ENCODE results near the gene SEPTIN12. TPM values are rescaled to one million over a fixed set of nuclear protein-coding genes. Genes with fewer than 3 reads are reported as not detected.

The SEPTIN12 gene
- total and polyA plus RNA-seq, 10 of the 15 experiments (the other 5 are each of a cell fraction or from before 2014, with no cell fraction given): not detected

DNA sequence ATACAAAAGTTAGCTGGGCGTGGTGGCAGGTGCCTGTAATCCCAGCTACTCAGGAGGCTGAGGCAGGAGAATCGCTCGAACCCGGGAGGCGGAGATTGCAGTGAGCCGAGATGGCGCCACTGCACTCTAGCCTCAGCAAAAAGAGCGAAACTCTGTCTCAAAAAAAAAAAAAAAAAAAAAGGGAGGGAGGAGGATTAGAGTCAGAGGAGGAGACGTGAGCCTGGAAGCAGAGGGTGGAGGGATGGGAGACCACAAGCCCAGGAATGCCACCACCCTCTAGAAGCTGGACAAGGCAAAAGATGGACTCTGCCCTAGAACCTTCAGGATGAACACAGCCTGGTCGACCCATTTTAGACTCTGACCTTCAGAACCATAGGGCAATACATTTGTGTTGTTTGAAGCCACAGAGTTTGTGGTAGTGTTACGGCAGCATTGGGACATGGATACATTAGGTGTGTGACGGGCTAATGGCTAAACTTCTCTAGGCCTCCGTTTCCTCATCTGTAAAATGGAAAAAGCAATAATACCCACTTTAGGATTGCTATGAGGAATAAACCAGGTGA is 4.9 kb upstream of the SEPTIN12 start:
- in situ Hi-C loops (cut with MboI): no loop called here
- 67% methylated on average over 11 of the region's 13 CpGs for WGBS (ENCODE audit: insufficient coverage, insufficient replicate concordance, low lambda C conversion rate, missing lambda C conversion rate)
- intact Hi-C loops (cut with micrococcal nuclease; ENCODE audit: unreplicated experiment): no loop called here

More for the DNA sequence above, 4.9 kb upstream of the SEPTIN12 start:
- ChIA-PET POLR2A (no interaction called here), SMC1A (ENCODE audit: uncharacterized antibody, unreplicated experiment) (no interaction called here), RAD21 (ENCODE audit: unreplicated experiment) (no interaction called here), CTCF (no interaction called here)
- Histone ChIP-seq H3K36me3 (ENCODE audit: control insufficient read depth in 2 of 2, insufficient read depth in 2 of 2, low read length in 1 of 2) (no peaks in the 10 kb centered on the region), H3K27me3 (replicated peaks in 1 of 2; ENCODE audit: control insufficient read depth in 2 of 2, insufficient read depth in 2 of 2, low read length in 1 of 2) (no peaks in the 10 kb centered on the region), H3K79me2 (ENCODE audit: control insufficient read depth, insufficient read depth, low read length) (no peaks in the 10 kb centered on the region), H3K27ac (ENCODE audit: control insufficient read depth, insufficient read depth) (no peak overlapping the region), H4K20me1 (ENCODE audit: control insufficient read depth, insufficient read depth) (no peaks in the 10 kb centered on the region), H3K9ac (ENCODE audit: control insufficient read depth, insufficient read depth, low read length) (no peak overlapping the region), H3K4me1 (ENCODE audit: control insufficient read depth, insufficient read depth, low read length) (no peaks in the 10 kb centered on the region), H3K4me2 (ENCODE audit: control insufficient read depth, insufficient read depth) (no peak overlapping the region), H3K9me3 (replicated peaks; ENCODE audit: control insufficient read depth, insufficient read depth, low read length) (no peaks in the 10 kb centered on the region), H3K4me3 (no peak overlapping the region), H2AFZ (ENCODE audit: control insufficient read depth, low read depth, low read length) (no peak overlapping the region)
- TF ChIP-seq, protein P1, sequence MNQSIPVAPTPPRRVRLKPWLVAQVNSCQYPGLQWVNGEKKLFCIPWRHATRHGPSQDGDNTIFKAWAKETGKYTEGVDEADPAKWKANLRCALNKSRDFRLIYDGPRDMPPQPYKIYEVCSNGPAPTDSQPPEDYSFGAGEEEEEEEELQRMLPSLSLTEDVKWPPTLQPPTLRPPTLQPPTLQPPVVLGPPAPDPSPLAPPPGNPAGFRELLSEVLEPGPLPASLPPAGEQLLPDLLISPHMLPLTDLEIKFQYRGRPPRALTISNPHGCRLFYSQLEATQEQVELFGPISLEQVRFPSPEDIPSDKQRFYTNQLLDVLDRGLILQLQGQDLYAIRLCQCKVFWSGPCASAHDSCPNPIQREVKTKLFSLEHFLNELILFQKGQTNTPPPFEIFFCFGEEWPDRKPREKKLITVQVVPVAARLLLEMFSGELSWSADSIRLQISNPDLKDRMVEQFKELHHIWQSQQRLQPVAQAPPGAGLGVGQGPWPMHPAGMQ (IDR thresholded peaks at IDR 0.05; ENCODE audit: borderline replicate concordance): no peak
- no peak for TF ChIP-seq RUNX3 (IDR thresholded peaks at IDR 0.05; ENCODE audit: low read length)
- TF ChIP-seq, protein P2, sequence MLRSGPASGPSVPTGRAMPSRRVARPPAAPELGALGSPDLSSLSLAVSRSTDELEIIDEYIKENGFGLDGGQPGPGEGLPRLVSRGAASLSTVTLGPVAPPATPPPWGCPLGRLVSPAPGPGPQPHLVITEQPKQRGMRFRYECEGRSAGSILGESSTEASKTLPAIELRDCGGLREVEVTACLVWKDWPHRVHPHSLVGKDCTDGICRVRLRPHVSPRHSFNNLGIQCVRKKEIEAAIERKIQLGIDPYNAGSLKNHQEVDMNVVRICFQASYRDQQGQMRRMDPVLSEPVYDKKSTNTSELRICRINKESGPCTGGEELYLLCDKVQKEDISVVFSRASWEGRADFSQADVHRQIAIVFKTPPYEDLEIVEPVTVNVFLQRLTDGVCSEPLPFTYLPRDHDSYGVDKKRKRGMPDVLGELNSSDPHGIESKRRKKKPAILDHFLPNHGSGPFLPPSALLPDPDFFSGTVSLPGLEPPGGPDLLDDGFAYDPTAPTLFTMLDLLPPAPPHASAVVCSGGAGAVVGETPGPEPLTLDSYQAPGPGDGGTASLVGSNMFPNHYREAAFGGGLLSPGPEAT (IDR thresholded peaks at IDR 0.05; ENCODE audit: low read depth): no peak
- TF ChIP-seq NFXL1 (IDR thresholded peaks at IDR 0.05; ENCODE audit: borderline replicate concordance): no peak
- TF ChIP-seq DPF2 (IDR thresholded peaks at IDR 0.05): no peak
- TF ChIP-seq MEF2A (IDR thresholded peaks at IDR 0.05; ENCODE audit: insufficient read depth, low read depth, low read length): no peak
- TF ChIP-seq FOS (IDR thresholded peaks at IDR 0.05; ENCODE audit: borderline replicate concordance, extremely low read depth, insufficient read length): no peak
- TF ChIP-seq POLR2AphosphoS5 (IDR thresholded peaks at IDR 0.05; ENCODE audit: low read length): no peak
- no peak for TF ChIP-seq CREM (IDR thresholded peaks at IDR 0.05; ENCODE audit: low read depth)
- TF ChIP-seq PAX8 (IDR thresholded peaks at IDR 0.05): no peak
- TF ChIP-seq, protein P3, sequence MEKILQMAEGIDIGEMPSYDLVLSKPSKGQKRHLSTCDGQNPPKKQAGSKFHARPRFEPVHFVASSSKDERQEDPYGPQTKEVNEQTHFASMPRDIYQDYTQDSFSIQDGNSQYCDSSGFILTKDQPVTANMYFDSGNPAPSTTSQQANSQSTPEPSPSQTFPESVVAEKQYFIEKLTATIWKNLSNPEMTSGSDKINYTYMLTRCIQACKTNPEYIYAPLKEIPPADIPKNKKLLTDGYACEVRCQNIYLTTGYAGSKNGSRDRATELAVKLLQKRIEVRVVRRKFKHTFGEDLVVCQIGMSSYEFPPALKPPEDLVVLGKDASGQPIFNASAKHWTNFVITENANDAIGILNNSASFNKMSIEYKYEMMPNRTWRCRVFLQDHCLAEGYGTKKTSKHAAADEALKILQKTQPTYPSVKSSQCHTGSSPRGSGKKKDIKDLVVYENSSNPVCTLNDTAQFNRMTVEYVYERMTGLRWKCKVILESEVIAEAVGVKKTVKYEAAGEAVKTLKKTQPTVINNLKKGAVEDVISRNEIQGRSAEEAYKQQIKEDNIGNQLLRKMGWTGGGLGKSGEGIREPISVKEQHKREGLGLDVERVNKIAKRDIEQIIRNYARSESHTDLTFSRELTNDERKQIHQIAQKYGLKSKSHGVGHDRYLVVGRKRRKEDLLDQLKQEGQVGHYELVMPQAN (conservative IDR thresholded peaks at IDR 0.05): no peak
- TF ChIP-seq NR2C2 (IDR thresholded peaks at IDR 0.05; ENCODE audit: borderline replicate concordance, control insufficient read depth, insufficient read length, low read depth): no peak
- TF ChIP-seq POLR2AphosphoS2 (IDR thresholded peaks at IDR 0.05; ENCODE audit: low read depth, low read length): no peak
- FAIRE-seq (no peak), DNase-seq (ENCODE audit: low read depth, low spot score) (no peak), ATAC-seq (no peak)
- BruUV-seq (replicated peaks): no TSS peak
